HG03439 (cell line): ENCODE data around the gene AMH.

Experiments used
- ATAC-seq: cut with Tn5 transposase; IDR thresholded peaks from one replicate; pipeline ENCODE4 v1.9.1; 2021; ENCODE audit warnings: mild to moderate bottlenecking, moderate library complexity; ENCODE audit not compliant: unreplicated experiment

Gene AMH

GRCh38 chr19:2219726-2220125 is 29.4 kb upstream of the AMH start:
- no peak for ATAC-seq

GRCh38 chr19:2221250-2221831 is 27.8 kb upstream of the AMH start:
- ATAC-seq: no peak

GRCh38 chr19:2221918-2222317 is 27.2 kb upstream of the AMH start:
- no peak for ATAC-seq

GRCh38 chr19:2223391-2223790 is 25.7 kb upstream of the AMH start:
- no peak for ATAC-seq

- no peak for ATAC-seq
Observed at GRCh38 chr19:2223959-2224358, 25.2 kb upstream of the AMH start.

GRCh38 chr19:2224754-2225349 is 24.3 kb upstream of the AMH start:
- no peak for ATAC-seq

- ATAC-seq: no peak
Observed at GRCh38 chr19:2225415-2226050, 23.6 kb upstream of the AMH start.

GRCh38 chr19:2226051-2226839 is 22.9 kb upstream of the AMH start:
- no peak for ATAC-seq

- ATAC-seq: no peak
Observed at GRCh38 chr19:2226840-2227360, 22.2 kb upstream of the AMH start.

GRCh38 chr19:2227415-2228156 is 21.5 kb upstream of the AMH start:
- ATAC-seq: peak; percentile 50

GRCh38 chr19:2228157-2229030 is 20.7 kb upstream of the AMH start:
- ATAC-seq: no peak

GRCh38 chr19:2229103-2230032 is 19.8 kb upstream of the AMH start:
- ATAC-seq: no peak

- ATAC-seq: no peak
Observed at GRCh38 chr19:2230033-2230531, 19.0 kb upstream of the AMH start.

- no peak for ATAC-seq
Observed at GRCh38 chr19:2230807-2231533, 18.2 kb upstream of the AMH start.

GRCh38 chr19:2231621-2232221 is 17.4 kb upstream of the AMH start:
- no peak for ATAC-seq

- ATAC-seq: no peak
Observed at GRCh38 chr19:2232286-2233151, 16.6 kb upstream of the AMH start.
